Raji (cell line): ENCODE data around the gene SGMS2.

Source experiments
- POLR2A ChIP-seq: IDR thresholded peaks from 2 replicates; pipeline ENCODE4 v1.6.1; 2011; ENCODE audit warnings: low read depth, low read length, control low read depth; ENCODE audit not compliant: insufficient read depth

Gene SGMS2

DNA sequence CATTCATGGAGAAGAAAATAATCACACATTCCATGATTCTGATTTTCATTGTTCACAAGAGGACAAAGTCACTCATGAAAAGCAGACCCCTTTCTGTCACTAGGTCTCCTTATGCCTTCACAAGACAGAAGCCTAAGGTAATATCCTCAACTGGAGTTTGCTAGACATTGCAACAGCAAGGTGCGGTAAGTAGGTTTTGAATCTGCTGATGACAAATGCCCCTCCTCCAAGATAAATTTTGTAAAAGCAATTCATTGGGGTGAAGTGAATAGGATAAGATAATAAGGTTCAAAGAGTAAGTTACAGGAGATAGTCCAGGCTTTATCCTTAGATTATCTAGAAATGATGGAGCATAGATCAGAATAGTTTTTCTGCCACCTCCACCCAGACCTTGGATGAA, 90.5 kb downstream of the SGMS2 start:
- TF ChIP-seq POLR2A: no peak

DNA sequence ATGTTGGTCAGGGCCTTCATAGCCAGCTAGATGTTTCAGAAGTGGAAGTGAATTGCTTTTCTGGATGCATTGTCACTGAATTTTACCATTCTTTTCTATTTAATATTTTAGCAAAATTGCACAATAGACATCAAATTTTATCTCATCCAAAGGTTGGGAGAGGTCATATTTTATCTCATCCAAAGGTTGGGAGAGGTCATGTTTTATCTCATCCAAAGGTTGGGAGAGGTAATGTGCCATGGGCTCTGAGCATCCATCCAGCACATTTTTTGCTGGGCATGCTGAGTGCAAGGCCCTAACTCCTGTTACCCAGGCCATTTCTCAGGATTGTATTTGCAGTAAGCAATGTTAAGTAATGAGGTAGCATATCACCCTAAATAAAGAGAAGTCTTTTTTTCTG, 91.9 kb downstream of the SGMS2 start:
- TF ChIP-seq POLR2A: no peak

DNA sequence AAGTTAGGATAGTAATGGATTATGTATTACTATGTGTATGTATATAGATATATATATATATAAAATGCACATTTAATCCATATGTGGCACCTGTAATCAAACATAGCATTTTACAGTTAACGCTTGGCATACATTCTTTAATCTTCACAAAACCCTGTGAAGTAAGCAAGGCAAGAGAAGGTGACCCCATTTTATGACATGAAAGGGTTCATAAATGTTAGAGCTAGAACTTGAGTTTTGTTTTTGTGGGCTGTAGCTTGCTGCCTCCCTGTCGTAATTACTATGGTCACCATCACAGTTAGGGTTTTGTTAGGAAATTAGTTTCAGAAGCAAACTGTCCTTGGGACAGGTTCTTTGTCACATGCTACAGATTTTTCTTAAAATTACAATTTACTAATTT, 92.8 kb downstream of the SGMS2 start:
- TF ChIP-seq POLR2A: no peak

DNA sequence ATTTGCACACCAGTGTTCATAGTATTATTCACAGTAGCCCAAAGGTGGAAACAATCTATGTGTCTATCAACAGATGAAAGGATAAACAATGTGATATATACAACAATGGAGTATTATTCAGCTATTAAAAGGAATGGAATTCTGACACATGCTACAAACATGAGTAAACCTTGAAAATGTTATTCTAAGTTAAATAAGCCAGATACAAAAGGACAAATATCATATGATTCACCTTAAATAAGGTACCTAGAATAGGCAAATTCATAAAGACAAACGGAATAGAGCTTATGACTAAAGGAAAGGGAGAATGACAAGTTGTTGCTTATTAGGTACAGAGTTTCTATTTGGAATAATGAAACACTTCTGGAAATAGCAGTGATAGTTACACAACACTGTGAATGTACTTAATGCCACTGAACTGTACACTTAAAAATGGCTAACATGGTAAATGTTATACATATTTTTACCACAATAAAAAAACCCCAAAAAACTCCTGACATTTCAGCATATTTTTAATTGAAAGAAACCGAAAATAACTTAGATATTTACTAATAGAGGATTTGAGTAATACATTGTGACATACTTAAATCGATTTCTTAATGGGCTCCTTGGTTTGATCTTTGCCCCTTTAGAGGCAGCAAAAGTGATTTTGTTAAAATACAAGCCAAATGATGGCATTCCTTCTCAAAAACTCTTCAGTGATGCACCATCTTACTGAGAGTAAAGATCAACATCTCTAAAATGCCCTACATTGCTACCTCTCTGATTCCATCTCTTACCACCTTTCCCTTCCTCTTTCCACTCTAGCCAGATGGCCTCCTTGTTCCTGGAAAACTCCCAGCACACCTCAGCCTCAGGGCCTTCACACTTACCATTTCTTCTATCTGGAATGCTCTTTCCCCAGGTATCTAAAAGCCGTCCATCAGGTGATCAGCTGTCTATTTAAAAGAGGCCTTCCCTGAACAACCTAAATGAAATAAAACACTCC, 98.0 kb downstream of the SGMS2 start:
- TF ChIP-seq POLR2A: no peak

DNA sequence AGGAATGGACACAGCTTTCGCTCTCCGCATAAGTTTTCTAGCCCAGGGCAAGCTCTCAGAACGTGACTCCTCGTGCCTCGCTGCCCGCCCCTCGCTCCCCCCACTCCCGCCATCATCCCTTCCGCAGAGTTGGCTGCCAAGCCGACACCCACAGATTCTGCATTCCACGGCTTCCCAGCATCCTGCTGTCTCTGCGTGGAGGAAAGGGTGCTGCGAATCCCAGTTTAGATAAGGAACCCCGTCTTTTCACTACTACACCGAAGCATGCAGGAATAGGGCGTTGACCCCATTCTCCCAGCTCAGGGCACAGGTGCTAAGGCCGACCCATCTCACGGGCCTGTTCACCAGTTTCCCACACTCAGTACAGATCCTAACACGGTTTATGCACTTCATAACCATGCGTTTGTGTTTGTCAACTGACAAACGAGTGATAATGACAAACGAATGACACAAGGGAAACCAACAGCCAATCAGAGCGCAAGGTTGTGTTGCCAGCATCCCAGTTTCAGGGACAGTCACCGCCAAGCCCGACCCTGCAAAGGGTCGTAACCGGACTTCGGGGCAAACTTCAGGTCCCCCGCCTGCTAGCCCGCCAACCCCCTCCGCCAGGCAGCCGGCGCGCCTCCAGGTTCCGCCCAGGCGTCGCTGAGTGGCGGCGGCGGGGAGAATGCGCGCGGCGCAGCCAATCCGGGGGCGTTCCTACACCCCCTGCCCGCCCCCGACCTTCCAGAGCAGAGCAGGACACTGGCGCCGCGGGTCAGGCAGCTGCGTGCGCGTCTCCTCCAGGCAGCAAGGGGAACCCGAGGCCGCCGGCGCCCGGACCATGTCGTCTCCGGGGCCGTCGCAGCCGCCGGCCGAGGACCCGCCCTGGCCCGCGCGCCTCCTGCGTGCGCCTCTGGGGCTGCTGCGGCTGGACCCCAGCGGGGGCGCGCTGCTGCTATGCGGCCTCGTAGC, 106.4 kb downstream of the SGMS2 start, which contains the start of gene CYP2U1:
TSS of gene CYP2U1 (plus strand) at position 729 of the 954 bp plus-strand sequence. CDS start at position 824, 95 bp downstream.
- peak; percentile 65 for TF ChIP-seq POLR2A

DNA sequence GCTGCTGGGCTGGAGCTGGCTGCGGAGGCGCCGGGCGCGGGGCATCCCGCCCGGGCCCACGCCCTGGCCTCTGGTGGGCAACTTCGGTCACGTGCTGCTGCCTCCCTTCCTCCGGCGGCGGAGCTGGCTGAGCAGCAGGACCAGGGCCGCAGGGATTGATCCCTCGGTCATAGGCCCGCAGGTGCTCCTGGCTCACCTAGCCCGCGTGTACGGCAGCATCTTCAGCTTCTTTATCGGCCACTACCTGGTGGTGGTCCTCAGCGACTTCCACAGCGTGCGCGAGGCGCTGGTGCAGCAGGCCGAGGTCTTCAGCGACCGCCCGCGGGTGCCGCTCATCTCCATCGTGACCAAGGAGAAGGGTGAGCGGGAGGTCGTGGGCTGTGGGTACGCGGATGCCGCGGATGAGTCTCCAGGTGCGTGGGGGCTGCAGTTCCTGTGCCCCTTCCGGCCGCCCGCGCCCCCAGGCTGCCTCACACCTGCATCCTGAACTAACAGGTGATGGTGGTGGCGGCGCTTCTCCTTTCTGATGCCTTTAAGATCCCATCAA, 107.1 kb downstream of the SGMS2 start:
- TF ChIP-seq POLR2A: no peak; the same call in 1 of the 2 replicates

DNA sequence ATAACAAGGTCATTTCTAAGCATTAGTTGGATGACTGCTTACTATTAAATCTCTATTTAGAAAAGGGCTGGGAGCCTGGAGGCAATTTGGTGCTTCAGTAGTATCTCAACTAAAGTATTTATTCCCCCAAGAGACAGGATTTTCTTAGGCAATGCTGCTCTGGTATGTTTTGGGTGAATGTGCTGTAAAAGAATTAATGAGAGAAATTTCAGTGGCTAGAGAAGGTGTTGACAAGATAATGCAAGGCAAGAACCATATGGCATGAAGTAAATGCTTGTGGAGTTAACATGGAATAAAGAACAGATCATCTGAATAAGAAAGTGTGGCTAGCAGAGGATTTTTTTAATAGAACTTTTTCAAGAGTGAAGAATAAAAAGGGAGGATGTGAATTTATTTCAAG, 110.5 kb downstream of the SGMS2 start:
- no peak for TF ChIP-seq POLR2A

DNA sequence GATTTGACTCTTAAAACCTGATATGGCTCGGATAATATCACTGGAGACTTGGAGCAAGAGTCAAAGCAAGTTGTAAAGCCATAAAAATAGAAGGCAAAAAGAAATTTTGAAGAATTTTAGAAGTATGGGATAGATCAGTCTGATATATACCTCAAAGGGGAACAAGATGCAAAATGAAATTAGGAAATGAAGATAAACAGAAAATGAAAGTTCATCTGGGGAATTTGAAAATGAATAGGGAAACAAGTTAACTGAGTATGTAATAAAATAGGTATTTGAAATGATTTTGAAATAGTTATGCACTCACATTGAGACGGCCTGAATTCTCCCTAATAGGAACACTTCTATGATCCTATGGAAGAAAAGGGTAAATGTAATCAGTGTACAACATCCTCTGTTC, 112.3 kb downstream of the SGMS2 start:
- no peak for TF ChIP-seq POLR2A

DNA sequence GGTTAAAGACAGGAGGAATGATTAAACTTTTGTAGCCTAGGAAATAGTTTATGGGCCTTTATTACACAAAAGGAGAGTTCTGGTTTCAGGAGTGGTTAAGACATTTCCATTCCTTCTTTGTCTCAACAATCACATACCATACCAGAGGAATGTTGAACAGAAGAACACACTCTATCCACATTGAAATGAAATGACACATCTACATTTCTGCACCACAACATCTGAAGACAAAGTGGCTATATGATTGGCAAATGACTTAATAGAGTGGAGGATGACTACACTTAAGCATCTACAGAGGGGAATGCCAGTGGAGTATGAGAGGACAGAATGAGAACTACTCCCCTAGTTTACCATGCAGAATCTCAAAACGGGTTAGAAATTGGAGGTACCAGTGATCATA, 114.6 kb downstream of the SGMS2 start:
- no peak for TF ChIP-seq POLR2A

DNA sequence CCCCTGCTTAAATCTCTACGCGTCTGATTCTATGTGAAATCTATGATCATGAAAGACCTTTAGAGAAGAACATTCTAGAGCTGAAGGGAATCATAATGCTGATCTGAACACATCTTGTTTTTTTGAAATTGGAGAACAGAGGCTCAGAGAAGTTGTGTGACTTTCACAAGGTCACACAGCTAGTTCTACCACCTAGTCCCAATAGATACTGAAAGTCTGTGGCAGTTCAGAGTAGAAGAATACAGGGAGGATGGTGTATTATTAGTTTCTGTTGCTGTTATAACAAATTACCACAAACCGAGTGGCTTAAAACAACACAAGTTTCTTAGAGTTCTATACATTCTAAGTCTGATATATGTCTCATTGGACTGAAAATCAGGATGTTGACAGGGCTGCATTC, 121.1 kb downstream of the SGMS2 start:
- TF ChIP-seq POLR2A: no peak

DNA sequence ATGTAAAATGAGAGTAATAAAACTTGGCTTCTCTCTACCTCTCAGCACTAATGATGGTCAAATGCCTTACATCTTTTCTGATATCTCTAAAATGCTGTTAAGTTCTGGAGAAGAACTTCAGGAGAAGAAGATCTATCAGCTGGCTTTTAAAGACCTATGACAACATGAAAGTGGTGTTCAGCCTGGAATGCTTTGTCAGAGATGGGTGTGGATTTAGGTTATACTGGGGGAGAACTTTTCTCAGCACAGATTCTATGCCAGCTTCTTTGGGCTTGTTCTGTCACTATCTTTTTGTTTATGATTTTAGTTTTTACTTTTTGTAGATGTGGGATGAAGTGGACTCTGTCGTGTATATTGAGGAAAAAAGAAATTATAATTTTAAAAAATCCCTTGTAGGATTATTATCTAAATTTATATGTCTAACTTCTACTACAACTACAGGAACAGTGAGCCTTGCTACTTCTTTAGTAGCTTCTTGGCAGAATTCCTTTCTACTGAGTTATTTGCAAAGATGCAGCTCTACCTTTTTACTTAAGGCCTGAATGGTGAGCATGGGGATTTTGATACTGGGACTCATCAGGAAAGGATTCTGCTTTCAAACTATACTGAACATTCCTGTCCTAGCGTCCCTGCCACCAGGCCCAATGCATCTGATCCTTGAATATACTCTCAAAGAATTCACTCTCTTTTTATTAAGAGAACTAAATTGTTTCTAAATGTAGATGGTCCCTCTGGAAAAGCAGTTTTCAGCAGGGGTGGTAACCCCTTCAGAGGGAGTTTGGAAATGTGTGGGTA, 126.2 kb downstream of the SGMS2 start:
- no peak for TF ChIP-seq POLR2A

DNA sequence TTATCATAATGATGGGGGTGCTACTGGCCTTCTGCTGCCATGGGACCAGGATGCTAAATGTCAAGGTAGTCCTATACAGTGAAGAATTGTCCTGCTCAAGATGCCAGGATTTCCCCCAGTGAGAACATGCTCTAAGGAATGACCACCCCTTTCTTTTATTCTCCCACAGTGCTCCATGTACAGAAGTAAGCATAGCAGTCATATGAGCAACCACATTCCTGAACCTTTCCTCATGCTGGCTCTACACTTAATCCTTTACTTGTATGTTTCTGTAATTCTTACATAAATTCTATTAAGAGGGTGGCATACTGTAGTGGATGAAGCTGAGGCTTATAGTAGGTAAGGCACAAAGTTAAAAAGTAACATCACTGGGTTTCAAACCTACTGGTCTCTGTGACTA, 126.8 kb downstream of the SGMS2 start:
- TF ChIP-seq POLR2A: no peak

DNA sequence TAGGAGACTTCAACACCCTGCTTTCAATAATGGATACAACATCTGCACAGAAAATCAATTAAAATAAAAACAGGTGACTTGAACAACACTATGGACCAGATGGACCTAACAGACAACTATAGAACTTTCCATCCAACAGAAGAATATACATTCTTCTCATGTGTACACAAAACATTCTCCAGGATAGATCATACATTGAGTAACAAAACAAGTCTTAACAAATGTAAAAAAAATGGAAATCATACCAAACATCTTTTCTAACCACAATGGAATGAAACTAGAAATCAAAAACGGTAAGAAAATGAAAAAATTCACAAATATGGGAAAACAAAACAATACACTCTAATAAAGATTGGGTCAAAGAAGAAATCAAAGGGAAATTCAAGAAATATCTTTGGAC, 131.3 kb downstream of the SGMS2 start:
- TF ChIP-seq POLR2A: no peak
